Measurements from ENCODE around the gene JARID2.

JARID2 gene

DNA sequence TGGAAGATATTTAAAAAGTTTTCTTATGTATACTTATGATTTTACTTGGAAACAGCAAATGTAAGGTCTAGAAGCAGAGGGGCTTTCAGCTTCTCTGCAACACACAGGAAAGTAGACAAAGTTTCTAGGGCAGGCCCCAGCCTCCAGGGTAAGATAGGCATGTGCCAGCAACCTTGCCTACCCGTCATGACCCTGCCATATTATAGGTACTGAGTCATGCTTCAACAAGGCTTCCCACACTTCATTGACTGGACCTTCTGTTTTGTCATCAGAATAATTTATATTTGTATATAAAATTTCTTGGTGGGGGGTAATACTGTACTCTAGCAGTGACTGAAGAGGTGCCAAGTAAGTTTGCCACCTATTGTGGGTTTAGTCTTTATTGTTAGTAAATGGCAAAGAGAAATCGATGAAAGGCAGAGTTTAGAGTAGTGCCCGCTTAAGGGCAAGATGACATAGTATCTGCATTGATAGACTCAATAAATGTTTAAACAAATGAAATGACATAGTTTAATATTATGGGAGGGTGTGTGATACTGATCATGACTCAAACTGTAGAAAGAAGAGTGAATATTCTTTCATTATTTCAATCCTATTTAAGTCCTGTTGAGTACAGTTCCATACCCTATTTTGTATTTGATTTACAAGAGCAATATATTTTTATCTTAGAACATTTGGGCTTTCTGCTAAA, 95.6 kb downstream of the JARID2 start:
- TF ChIP-seq SIN3A (IDR thresholded peaks at IDR 0.05; ENCODE audit: borderline replicate concordance, insufficient read depth, low read length) (no peak), FOXP2 (optimal IDR thresholded peaks at IDR 0.05; ENCODE audit: borderline replicate concordance, extremely low read depth, extremely low read length, insufficient read depth) (no peak), TAF1 (IDR thresholded peaks at IDR 0.05; ENCODE audit: borderline replicate concordance, insufficient read depth, low read length) (no peak), POLR2AphosphoS5 (IDR thresholded peaks at IDR 0.05; ENCODE audit: low read depth, low read length) (no peak), REST (IDR thresholded peaks at IDR 0.05; ENCODE audit: insufficient read depth in 1 of 2, low read depth in 2 of 2, low read length in 2 of 2) (no peak)

DNA sequence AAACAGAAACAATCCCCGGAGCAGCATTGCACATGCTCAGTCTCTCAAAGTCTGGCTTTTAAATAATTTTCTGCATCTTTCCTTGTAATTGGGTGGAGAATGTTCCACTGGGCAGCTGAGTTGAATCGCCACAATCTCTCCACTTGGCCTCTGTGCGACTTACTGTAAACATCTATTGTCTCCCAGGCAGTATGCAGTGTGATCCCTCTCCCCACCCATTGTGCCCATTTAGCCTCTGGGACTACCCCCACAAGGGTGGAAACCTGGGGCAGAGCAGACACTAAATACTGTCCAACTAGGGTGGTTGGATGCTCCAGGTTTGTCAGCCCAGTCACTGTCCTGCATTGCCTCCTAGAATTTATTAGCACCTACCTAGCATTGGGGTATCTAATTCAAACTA, 96.2 kb downstream of the JARID2 start:
- TF ChIP-seq POLR2AphosphoS5 (IDR thresholded peaks at IDR 0.05; ENCODE audit: low read depth, low read length) = no peak
- TF ChIP-seq FOXP2 (optimal IDR thresholded peaks at IDR 0.05; ENCODE audit: borderline replicate concordance, extremely low read depth, extremely low read length, insufficient read depth) = no peak
- no peak for TF ChIP-seq SIN3A (IDR thresholded peaks at IDR 0.05; ENCODE audit: borderline replicate concordance, insufficient read depth, low read length)
- no peak for TF ChIP-seq REST (IDR thresholded peaks at IDR 0.05; ENCODE audit: insufficient read depth in 1 of 2, low read depth in 2 of 2, low read length in 2 of 2)
- TF ChIP-seq TAF1 (IDR thresholded peaks at IDR 0.05; ENCODE audit: borderline replicate concordance, insufficient read depth, low read length) = no peak

- TF ChIP-seq FOXP2 (optimal IDR thresholded peaks at IDR 0.05; ENCODE audit: borderline replicate concordance, extremely low read depth, extremely low read length, insufficient read depth) (no peak), POLR2AphosphoS5 (IDR thresholded peaks at IDR 0.05; ENCODE audit: low read depth, low read length) (no peak), TAF1 (IDR thresholded peaks at IDR 0.05; ENCODE audit: borderline replicate concordance, insufficient read depth, low read length) (no peak), REST (IDR thresholded peaks at IDR 0.05; ENCODE audit: insufficient read depth in 1 of 2, low read depth in 2 of 2, low read length in 2 of 2) (no peak), SIN3A (IDR thresholded peaks at IDR 0.05; ENCODE audit: borderline replicate concordance, insufficient read depth, low read length) (no peak)
Measured at GRCh38 chr6:15343490-15344191, 97.8 kb downstream of the JARID2 start.

DNA sequence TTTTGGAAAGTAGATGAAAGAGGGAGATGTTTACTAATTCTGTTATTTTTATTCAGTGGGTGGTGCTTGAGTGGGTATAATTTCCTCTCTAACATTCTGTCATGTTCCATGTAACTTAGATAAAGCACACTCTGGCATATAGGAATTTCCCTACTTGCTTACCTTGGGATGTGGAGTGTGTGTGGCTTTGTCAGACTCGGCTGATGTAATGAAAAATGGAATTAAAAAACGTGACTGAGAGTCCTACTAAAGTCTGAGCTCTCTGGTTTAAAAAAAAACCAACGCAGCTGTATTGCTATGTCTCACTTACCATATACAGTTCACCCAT, 98.3 kb downstream of the JARID2 start:
- TF ChIP-seq FOXP2 (optimal IDR thresholded peaks at IDR 0.05; ENCODE audit: borderline replicate concordance, extremely low read depth, extremely low read length, insufficient read depth) = no peak
- TF ChIP-seq TAF1 (IDR thresholded peaks at IDR 0.05; ENCODE audit: borderline replicate concordance, insufficient read depth, low read length) = no peak
- no peak for TF ChIP-seq REST (IDR thresholded peaks at IDR 0.05; ENCODE audit: insufficient read depth in 1 of 2, low read depth in 2 of 2, low read length in 2 of 2)
- TF ChIP-seq SIN3A (IDR thresholded peaks at IDR 0.05; ENCODE audit: borderline replicate concordance, insufficient read depth, low read length) = no peak
- no peak for TF ChIP-seq POLR2AphosphoS5 (IDR thresholded peaks at IDR 0.05; ENCODE audit: low read depth, low read length)
